Breast epithelium (tissue), 3 donors: ENCODE measurements around the gene MTCL1.

ENCODE experiments used
- CTCF ChIP-seq, 3 donors: fragments of 450-650 bp; IDR thresholded peaks; one replicate each; pipeline ENCODE4 v1.5.1; 2016 to 2017; ENCODE audit warnings: antibody characterized with exemption in 3 of 3, mild to moderate bottlenecking in 3 of 3, moderate library complexity in 3 of 3
- POLR2A ChIP-seq: fragments of 450-650 bp; IDR thresholded peaks from one replicate; pipeline ENCODE4 v1.6.1; 2016; ENCODE audit warnings: antibody characterized with exemption, mild to moderate bottlenecking, moderate library complexity

DNA sequence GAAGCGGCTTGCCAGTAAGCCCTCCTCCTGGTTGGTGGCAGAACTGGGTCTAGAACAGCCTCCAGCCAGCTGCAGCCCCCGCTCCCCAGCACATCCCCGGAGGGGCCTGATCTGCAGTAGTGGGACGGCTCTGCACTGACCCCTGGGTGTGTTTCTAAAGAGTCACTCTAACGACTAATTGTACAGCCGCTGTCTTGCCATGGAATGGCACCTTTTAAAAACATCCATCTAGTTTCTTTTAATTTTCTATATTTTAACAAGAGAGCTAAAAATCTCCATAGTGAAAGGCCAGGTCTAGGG, 82.0 kb downstream of the MTCL1 start:
- TF ChIP-seq POLR2A (no peak), CTCF (IDR thresholded peaks at IDR 0.05) (no peak)
